ENCODE data around the gene ARHGAP40.
A peak's percentile ranks its signal among the peaks of the same experiment; 100 is the strongest.

The ARHGAP40 gene

DNA sequence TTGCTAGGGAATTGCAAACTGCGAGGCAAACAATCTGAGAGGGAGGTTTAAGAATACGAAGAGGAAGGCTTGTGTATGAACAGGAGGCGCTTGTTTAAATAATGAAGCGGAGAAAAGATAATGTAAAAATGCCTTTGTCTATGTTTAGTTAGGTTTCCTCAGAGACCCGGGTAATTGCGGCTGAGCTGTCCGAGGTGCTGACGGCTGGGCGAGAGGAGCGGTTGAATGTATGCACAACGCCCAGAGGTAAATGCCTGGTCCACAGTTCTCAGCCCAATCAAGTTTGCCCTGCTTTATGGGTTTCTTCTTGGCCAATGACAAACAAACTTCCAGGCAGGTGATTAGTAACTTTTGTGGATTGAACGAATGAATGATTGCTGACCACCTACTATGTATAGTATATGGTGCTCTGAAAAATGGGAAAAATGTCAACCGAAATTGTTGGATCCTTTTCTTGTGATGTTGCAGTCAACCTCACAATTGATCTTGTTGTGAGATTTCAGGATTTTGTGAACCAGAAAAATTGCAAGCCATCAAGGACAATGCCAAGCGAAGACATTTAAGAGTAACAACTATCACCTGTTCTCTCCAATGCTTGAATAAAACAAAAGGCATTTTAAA is 84.4 kb downstream of the ARHGAP40 start:
- DNase-seq: peak; percentile 85

DNA sequence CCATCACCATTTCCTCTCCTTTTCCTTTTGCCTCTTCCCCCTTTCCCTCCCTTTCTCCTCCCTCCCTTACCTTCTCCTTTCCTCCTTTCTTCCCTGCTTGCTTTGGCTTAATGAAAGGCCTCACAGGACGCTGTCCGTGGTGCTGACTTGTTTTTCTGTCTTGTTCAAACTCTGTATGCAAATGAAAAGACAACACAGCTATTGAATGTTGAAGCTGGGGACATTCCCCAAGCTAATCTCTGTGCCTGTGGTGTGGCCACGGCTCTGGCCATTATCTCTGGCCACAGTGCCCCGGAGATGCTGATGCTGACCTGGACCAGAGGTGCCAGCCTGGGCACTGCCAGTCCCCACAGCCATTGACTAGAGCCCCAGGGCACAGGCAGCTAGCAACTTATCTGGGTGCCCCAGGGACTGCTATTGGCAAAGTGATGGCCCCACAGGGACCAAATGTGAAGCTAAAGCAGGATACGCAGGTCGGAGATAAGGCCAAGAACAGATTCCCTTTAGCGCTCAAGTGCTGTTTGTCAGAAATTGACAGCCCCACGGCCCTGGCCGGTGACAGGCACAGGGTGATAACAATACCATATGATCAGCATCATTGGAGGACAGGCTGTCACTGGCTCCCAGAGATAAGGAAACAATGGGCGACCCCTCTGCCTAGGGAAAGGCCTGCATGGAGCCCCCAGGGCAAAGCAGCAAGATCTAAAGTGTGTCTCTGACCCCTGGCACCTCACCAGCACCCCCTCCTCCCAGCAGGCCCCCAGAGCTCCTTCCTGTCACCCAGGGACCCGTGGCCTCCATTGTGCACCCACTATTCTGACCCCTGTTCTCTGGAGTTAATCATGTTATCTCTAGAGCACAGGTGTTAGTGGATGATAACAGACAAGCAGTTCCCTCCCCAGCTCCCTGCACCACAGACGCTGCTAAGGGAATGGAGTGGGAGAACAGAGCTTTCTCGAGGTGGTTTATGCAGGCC is 91.1 kb downstream of the ARHGAP40 start:
- DNase-seq: peak; percentile 91

DNA sequence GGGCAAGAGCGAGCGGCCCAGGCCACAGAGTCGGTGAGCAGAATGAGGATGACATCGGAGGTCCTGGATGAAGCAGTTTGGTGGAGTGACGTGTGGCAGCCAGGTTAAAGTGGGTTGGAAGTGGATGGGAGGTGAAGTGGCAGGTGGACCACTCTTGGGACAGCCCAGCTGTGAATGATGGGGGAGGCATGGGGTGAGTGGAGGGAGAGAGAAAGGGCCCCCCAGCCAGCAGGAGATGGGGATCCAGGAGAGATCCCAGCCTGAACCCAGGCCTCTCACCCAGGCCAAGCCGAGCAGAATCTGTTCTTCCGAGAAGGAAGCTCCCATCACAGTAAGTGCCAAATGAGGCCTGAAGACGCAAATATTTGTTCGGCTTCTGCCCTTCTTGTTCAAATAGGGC is 95.7 kb downstream of the ARHGAP40 start:
- no peak for DNase-seq

DNA sequence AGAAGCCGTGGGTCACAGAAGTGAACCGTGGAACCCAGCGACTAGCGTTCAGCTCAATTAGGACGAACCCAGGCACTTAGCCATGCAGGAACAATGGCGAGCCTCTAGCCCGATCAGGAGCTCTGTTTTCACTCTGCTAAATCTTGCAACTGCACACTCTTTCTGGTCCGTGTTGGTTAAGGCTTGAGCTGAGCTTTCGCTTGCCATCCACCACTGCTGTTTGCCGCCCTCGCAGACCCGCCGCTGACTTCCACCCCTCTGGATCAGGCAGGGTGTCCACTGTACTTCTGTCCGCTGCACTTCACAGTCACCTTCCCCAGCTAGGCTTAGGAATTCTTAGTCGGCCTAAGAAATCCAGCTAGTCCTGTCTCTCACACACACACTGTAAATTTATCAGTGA is 96.9 kb downstream of the ARHGAP40 start:
- DNase-seq: no peak

DNA sequence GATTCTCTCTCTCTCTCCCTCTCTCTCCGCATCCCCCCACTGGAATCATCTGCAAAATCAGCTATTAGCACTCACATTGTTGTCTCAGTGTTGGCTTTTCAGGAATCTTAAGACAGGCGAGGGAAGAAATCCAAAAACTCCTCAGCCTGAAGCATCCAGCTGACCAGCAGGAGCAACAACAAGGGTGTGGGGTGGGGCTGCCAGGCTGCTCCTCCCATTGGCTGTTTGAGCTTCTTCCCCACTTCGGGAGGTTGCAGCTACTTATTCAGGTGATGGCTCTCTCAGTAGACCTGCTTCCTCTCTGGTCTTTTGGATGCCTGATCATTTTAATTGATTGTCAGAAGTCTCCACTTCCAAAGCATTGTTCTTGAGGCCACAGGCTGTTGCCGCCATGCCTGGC is 98.5 kb downstream of the ARHGAP40 start:
- no peak for DNase-seq
